Mucosa of gallbladder (tissue), 1 donor: ENCODE data around the gene VPS9D1. TPM values are rescaled to one million over a fixed set of nuclear protein-coding genes. Genes with fewer than 3 reads are reported as not detected.

Source experiments
- DNase-seq: peaks from one replicate; pipeline ENCODE4 v3.0.0-alpha.2; 2020; ENCODE audit warnings: low spot score
- total RNA-seq: library from RNA; stranded (reverse); gene quantifications from one replicate; pipeline ENCODE4 v1.2.1, GENCODE V29; 2021
- donor health status: DM: no; HTN: no; CAD: no.

The VPS9D1 gene
- total RNA-seq, 1 donor from 2014 or later, result 20.8 TPM

DNA sequence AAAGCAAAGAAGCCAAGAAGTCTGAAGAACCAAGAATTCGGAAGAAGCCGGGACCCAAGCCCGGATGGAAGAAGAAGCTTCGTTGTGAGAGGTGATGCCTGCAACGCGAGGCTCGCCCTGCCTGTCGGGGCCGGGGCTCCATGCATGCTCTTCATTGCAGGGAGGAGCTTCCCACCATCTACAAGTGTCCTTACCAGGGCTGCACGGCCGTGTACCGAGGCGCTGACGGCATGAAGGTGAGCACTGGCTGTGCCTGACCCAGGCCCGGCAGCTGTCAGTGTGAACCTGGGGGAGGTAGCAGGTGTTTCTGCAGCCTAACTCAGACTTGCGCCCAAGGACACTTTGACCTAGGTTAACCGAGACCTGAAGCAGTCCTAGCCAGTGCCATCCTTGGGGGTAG lies 12.6 kb upstream of the VPS9D1 start:
- DNase-seq, result no peak

DNA sequence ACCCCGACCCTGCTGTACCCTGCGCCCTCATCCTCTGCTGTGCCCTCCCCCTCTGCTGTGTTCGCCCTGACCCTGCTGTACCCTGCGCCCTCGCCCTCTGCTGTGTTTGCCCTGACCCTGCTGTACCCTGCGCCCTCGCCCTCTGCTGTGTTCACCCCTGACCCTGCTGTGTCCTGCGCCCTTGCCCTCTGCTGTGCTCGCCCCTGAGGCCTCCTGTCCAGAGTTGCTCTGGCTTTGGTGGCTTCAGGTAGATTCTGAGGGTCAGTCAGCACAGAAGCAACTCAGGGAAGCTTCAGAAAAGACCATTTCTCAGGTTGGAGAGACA lies 12.2 kb upstream of the VPS9D1 start:
- DNase-seq, result no peak

DNA sequence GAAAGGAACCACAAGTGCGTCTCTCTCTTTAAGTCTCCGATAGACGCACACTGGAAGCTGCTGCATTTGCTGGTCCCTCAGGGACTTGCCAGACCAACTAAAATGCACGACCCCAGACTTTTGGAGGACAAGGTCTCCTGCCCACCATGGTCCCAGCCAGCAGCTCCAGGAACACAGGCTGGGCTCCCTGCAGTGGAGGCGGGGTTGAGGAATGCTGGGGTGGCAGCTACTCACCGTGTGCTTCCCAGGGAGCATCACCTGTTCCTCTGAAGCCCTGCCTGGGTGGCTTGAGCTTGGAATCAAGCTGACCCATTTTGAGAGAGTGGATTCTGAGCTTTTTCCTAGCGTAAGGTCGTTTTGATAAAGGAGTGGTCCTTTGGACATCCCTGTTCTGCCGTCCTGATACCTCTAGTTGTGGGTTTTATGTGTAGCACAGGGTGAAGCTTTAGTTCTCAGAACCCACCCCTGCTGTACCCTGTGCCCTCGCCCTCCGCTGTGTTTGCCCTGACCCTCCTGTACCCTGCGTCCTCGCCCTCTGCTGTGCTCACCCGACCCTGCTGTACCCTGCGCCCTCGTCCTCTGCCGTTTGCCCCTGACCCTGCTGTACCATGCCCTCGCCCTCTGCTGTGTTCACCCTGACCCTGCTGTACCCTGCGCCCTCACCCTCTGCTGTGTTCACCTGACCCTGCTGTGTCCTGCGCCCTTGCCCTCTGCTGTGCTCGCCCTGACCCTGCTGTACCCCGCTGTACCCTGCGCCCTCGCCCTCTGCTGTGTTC lies 11.6 kb upstream of the VPS9D1 start:
- DNase-seq, result no peak

DNA sequence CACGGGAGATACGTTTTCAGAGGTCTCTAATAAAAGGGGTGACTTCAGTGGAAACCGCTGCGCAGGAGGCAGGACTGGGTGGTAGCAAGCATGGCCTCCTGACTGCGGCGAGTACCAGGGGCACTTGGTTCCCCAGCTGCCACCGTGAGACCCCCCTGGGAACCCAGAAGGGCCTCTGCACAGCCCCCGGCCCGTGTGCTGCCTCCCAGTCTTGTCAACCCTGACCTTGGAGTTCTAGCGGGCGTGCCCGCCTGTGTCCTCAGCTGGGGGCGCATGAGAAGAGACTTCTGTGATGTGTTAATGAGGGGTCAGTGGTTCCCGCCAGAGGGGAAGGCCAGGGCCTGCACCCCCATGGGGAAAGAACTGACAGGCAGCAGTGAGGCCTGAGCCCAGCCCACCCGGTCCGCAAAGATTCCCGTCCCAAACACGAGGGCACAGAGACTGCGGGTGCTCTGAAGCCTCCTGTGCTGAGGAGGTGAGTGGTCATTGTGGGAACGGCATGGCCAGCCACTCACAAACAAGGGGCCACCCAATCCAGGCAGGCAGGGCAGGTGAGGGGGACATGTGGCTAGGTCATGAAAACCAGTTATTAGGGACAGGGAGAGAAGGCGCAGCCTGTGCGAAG lies 10.0 kb upstream of the VPS9D1 start:
- DNase-seq, result no peak

DNA sequence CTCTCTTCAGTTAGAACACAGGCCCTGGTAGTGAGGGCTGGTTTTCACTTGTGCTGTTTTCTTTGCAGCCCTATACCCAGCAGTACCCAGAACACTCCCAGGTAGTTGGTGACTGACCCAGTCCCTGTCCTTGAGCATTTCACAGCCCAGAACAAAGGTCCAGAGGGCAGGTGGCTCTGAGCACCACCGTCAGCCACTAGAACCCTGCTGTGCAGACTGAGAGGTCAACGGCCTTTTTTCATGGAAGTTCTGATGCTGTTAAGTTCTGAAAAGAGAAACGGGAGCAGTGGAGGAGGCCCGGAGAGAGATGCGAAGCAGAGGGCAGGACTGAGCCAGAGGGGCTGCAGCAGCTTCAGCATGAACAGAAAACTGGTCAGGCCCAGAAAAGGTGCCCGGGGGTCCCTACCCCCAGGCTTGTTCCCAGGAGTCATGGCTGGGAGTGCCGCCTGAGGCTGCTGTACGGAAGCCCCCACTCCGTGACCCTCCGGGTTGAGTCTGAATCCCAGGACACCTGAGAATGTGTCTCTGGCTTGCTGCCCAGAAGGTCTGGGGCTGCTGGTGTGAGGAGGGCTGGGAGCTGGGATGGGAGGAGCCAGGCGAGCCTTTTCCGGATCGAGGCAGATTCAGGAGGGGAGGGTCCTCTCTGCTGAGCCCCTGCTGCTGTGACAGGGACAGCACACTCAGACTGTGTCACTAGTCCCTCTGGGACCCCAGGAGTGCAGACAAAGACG lies 9.3 kb upstream of the VPS9D1 start:
- DNase-seq, result no peak

DNA sequence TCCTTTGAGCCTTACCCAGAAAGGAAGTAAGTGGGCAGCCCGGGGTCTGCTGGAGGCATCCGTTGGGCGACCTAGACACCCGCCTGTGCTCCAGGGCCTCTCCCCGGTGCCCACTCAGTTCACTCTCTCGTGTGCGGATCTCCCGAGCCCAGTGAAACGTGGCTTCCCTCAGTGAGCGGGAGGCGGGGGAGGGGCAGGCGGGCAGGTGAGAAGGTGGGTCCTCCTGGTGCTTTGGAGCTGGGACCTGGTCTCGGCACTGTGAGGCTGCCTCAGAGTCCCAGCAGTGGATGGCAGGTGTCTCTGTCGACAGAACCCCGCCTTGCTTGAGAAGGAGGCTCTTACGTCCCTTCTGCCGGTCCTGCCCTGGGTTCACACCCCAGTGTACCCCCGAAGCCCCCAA lies 8.6 kb upstream of the VPS9D1 start:
- no peak for DNase-seq

DNA sequence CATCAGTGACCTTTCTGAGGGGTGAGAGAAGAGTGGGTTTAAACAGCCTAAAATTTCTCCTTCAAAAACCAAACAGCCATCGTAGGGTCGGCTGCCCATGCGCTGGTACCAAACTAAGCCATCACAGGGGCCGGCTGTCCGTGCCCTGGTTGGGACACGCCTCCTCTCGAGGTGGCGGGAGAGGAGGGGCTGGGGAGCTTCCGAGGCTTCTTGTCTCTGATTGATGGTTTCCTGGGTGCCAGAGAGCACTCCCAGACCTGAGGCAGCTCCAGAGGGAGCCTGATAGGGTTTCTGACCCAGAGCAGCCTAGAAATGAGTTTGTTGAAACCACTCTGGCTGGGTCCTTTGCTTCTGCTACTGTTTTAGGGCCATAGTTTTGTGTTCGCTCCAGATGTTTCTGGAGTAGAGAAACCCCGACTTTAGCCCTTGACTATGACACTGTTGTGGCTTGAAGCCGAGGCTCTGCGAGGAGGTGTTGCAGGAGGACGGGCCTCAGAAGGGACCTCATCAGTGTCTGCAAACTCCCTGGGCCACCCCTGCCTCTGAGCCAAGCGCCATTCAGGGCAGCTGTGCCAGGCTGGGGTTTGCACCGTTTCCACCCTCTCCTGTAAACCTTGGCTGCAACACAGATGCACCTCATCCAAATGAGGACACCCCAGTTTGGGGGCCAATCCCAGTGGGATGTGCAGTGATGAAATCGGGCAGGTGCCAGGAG lies 6.9 kb upstream of the VPS9D1 start:
- no peak for DNase-seq

DNA sequence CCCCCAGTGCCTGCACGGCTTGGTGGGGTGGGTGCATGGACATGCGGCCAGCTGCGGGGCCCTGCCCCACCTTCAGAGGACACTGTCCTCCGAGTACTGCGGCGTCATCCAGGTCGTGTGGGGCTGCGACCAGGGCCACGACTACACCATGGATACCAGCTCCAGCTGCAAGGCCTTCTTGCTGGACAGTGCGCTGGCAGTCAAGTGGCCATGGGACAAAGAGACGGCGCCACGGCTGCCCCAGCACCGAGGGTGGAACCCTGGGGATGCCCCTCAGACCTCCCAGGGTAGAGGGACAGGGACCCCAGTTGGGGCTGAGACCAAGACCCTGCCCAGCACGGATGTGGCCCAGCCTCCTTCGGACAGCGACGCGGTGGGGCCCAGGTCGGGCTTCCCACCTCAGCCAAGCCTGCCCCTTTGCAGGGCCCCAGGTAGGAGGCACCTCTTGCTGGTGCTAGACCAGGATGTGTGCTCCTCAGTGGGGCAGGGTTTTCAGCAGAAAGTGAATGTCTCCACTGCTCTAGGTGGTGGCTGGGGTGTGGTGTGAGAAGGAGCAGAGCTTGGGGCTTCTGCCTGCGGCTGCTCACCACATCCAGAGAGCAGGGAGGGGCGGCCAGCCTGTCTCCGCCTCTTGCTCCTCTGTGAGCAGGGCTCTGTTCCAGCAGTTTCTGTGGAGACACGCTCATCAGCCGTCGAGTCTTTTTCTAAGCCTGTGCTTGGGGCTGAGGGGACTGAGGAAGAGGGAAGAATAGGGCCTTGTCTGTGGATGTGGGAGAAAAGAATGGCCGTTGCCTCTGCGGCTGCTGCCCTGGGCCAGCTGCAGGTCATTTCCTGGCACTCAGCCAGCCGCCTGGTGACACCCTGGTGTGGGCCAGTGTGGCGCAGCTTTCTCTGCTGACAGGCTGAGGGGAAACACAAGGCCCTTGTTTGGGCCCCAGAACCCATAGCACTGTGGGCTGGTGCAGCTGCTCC lies 2.9 kb upstream of the VPS9D1 start:
- peak; percentile 44 for DNase-seq

DNA sequence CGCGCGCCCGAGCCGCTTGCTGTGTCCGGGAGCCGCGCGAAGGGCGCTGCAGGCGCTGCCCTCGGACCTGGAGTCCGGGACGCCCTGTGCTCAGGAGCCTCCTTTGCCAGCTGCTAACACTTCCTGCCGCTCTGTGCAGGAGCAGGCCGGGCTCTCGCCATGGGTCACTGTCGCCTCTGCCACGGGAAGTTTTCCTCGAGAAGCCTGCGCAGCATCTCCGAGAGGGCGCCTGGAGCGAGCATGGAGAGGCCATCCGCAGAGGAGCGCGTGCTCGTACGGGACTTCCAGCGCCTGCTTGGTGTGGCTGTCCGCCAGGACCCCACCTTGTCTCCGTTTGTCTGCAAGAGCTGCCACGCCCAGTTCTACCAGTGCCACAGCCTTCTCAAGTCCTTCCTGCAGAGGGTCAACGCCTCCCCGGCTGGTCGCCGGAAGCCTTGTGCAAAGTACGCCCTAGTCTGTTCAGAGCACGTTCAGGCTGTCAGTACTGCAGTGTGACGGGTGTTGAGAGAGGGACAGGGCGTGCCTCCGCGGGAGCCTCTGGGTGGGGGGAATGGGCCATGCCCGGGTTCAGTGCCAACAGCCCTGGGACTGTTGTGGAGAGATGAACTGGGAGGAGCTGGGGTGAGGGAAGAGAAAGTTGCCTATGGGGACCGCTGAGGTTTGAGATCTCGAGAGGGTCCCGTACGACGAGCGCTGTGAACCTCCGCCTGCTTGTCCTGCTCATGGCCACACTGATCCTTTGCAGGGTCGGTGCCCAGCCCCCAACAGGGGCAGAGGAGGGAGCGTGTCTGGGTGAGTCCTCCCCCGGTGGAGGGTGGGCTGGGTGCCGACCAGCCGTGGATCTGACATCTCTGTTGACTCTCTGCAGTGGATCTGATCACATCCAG lies 1.9 kb upstream of the VPS9D1 start:
- peak; percentile 85 for DNase-seq

DNA sequence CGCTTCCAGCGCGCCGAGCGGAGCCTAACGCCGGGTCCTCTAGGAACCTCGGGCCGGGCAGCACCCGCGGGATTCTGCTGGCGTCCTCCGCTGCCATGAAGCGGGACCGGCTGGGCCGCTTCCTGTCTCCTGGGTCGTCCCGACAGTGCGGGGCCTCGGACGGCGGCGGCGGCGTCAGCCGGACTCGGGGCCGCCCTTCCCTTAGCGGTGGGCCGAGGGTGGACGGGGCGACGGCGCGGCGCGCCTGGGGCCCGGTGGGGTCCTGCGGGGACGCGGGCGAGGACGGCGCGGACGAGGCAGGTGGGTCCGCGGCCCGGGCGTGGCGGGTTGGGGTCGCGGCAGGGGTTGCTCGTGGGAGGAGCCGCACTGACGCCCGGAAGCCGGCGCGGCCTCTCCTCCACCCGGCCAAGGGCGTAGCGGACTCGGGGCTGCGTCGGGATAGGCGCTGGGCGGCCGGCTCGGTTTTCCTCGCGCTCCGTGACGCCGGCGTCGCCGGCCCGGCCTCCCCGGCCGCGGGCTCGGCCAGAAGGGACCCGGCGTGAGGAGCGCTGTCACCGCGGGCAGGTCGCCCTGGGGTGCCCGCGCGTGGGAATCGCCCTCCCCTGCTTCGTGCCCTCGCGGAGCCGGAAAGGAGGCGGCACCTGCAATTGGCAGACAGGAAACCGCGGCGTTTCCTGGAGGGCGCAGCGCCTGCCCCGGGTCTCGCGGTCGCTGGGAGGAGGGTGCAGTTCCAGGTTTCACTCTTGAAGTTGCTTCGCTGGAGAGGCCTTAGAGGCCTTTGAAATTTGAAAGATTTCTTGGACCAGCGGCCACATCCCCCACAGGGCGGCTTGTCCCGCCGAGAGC lies 1.1 kb upstream of the VPS9D1 start:
- DNase-seq, result peak; percentile 54

DNA sequence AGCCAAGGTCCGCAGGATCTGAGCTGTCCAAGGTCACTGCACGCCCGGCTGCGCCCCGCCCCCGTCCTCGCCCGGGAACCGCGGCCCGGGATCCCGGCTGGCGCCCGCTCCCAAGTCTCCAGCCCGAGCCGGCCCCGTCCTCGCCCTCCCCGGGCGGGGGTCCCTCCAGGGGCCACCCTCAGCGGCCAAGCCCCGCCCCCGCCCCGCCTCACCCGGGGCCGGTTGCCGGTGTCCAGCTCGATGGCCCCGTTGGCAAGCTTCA lies 216 bp downstream of the VPS9D1 start:
- DNase-seq, result no peak

DNA sequence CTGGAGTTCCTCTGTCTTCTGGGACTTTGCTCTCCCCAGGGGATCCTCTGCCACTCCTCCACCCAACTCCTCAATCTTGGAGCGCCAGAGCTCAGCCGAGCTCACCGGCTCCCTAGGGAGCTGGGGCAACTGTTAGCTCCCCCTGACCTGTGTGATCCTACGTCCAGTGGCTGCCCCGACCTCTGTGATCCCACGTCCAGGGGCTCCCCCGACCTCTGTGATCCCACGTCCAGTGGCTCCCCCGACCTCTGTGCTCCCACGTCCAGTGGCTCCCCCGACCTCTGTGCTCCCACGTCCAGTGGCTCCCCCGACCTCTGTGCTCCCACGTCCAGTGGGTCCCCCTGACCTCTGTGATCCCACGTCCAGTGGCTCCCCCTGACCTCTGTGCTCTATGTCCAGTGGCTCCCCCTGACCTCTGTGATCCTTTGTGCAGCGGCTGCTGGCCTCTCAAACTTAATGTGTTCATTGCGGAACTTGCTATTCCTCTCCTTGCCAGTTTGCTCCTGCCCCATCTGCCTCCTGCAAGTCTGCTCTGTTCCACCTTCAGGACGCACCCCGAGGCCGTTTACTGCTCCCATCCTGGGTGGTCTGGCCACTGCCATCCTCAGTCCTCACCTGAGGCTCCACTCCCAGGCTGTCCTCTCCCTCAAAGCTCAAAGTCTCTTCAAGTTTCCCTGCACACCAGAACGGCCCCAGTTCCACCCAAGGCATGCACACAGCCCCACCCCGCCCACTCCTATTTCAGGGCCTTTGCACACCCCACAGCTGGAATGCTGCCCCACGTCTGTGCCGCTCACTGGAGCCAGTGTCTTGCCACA lies 2.8 kb downstream of the VPS9D1 start:
- DNase-seq, result no peak

DNA sequence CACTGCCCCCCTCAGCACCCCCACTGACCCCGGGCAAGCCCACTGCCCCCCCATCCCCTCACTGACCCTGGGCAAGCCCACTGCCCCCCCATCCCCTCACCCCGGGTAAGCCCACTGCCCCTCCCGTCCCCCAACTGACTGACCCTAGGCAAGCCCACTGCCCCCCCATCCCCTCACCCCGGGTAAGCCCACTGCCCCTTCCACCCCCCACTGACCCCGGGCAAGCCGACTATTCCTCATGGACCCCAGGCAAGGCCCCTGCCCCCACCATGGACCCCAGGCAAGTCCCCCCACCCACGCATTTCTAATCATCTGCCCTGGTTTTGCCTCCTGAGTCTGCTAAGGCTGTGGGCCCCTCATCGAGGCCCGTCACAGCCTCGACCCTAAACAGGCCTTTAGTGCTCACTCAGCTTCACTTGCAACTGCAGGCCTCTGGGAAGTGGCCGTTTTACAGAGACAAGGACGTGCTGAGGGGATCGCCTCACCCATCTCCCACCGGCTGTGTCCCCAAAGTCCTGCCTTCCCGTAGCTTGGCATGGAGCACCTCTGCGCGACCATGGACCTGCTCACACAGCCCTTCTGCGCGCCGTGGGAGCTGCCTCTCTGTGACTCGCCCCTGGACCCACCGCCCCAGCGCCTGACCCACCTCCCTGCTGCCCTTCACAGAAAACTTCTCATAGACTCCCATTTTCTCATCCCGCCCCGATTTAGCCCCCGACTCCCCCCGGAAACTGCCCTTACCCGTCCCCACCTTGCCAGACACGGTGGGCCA lies 3.6 kb downstream of the VPS9D1 start:
- DNase-seq, result no peak

DNA sequence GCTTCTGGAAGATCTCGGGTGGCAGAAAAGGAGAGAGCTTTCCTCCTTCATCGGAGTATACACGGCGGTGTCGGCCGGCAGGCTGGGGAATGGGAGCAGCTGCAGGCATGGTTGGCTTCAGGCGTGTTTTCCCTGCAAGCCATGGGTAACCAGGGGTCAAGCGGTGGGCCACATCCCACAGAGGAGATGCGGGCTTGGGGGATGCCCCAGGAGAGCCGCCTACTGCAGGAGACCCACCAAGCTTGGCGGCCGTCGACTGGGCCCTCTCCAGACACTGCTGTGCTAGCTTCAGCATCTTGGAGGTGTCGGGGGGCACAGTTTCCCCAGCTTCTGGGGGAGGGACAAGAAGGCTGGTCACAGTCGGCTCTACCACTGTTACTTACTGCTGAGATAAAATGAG lies 4.2 kb downstream of the VPS9D1 start:
- no peak for DNase-seq

DNA sequence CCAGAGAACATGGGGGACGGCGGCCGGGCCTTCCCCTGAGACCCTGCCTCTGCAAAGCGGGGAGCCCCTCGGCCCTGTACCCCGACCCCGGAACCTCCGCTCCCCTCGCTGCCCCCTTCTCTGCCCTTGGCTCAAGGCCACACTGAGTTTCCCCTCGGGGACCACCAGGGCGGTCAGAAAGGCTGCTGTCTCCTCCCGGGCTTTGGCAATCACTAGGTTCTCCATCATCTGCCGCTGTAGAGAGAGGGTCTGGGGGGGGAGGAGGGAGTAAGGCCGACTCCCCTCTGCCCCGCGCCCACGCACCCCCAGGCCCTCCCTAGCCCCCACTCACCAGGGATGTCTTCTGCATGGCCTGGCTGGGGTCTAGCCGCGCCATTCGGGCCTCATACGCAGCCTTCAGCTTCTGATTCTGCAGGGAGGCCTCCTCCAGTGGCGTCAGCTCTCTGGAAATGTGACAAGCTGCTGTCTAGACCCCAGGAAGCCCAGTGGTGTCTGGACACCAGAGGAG lies 8.4 kb downstream of the VPS9D1 start:
- no peak for DNase-seq

DNA sequence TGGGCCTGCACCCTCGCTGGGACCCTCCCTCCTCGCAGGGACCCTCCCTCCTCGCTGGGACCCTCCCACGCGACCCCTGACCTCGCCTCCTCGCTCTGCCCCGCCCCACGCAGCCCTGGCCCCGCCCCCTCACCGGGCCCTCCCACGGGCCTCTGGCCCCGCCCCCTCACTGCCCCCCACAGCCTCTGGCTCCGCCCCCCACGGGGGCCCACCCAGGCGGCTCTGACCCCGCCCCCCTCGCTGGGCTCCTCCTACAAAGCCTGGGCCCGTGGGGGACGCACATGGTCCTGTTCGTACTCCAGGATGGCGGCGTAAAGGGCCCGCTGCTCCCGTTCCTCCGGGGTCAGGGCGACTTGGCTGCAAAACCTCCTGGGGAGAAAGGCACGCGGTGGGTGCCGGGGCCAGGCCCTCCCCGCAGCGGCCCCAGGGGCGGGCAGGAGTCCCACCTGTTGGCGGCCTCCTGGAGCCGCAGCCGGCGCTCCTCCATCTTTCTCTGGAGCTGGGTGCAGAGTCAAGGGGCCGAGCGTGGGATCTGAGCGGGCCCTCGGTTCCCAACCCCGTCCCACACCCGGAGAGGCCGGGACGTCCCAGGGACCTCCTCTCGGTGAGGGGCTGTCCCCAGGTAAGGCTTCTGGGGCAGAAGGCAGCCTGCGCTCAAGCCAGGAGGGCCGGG lies 9.0 kb downstream of the VPS9D1 start:
- DNase-seq, result no peak
